Activated naive CD4-positive, alpha-beta T cell treated with anti-CD3 and anti-CD28 coated beads for 36 hours (primary cell): Measurements from ENCODE around the gene PDCD1LG2. TPM values are rescaled to one million over a fixed set of nuclear protein-coding genes. Genes with fewer than 3 reads are reported as not detected.
"Not testable (repeated sequence)": the region's sequence is repeated elsewhere in the genome, so short reads cannot be mapped to it uniquely, and the experiment has no call there.

ENCODE experiments used
- CTCF ChIA-PET: fragments of 350-600 bp; sonication (Branson Sonifier 250); formaldehyde crosslinking; loops from one replicate; lab custom pipeline; 2021; ENCODE audit warnings: antibody characterized with exemption; lab: Charles Lee
- DNase-seq: peaks from one replicate; pipeline ENCODE4 v3.0.0-alpha.2; 2020
- H3K27ac Mint-ChIP-seq: one replicate; pipeline ENCODE4 v1.8.0; 2021; ENCODE audit warnings: mild to moderate bottlenecking, mixed read lengths
- H3K27me3 Mint-ChIP-seq: one replicate; pipeline ENCODE4 v1.8.0; 2021; ENCODE audit warnings: low read depth, mixed read lengths
- H3K36me3 Mint-ChIP-seq: one replicate; pipeline ENCODE4 v1.8.0; 2021; ENCODE audit warnings: low read depth, mixed read lengths
- H3K4me1 Mint-ChIP-seq: one replicate; pipeline ENCODE4 v1.8.0; 2021; ENCODE audit warnings: low read depth, mixed read lengths
- H3K4me3 Mint-ChIP-seq: one replicate; pipeline ENCODE4 v1.8.0; 2021; ENCODE audit warnings: mild to moderate bottlenecking, moderate library complexity, mixed read lengths
- H3K9me3 Mint-ChIP-seq: one replicate; pipeline ENCODE4 v1.8.0; 2021; ENCODE audit warnings: mixed read lengths
- intact Hi-C: fragments of 100-400 bp; cut with micrococcal nuclease; formaldehyde crosslinking; loops from one replicate; pipeline ENCODE4 v1.15.1; 2023
- total RNA-seq, 2 experiments: library from RNA; stranded (reverse); gene quantifications; one replicate each; pipeline ENCODE4 v1.2.3, GENCODE V29; 2021

The PDCD1LG2 gene
- total RNA-seq = under 1 TPM in 1 of 2 experiments, not detected in 1; 0.10 TPM

DNA sequence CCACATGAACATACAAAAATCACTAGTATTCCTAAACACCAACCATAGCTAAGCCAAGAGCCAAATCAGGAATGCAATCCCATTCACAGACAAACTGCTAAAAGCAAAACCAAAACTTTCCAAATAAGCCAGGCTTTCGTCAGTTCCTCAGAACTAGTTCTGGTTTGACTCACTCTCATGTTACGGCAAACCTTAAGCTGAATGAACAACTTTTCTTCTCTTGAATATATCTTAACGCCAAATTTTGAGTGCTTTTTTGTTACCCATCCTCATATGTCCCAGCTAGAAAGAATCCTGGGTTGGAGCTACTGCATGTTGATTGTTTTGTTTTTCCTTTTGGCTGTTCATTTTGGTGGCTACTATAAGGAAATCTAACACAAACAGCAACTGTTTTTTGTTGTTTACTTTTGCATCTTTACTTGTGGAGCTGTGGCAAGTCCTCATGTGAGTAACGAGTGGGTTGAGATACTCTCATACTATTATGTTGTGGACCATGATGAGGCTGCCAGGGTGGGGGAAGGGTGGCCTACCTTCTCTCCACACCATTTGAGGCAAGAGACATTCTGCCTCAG is at the start of gene PDCD1LG2:
TSS of gene PDCD1LG2 (plus strand) at position 172 of the 572 bp plus-strand sequence. CDS start 12,016 bp downstream, outside the sequence.
- H3K4me3 Mint-ChIP-seq = peak within 1 kb of the TSS; percentile 27
- CTCF ChIA-PET = interaction anchor here (0.5 to 2.2 kb wide), 9 partner anchors 17 to 324 kb away, joined by 3 to 15 read pairs (median 5); partner anchors contain the start of genes CD274 and INSL6
- no peaks in the 10 kb centered on the region for H3K27me3 Mint-ChIP-seq
- H3K4me1 Mint-ChIP-seq = peaks cover 31% of the 10 kb centered on the region
- H3K9me3 Mint-ChIP-seq = no peaks in the 10 kb centered on the region
- no peaks in the 10 kb centered on the region for H3K36me3 Mint-ChIP-seq
- DNase-seq = peak; percentile 59
- H3K27ac Mint-ChIP-seq = peak within 1 kb of the TSS; percentile 54
- intact Hi-C loops = loop anchor here (1.0 to 5.0 kb wide), 9 partner anchors 8 to 332 kb away; no protein-coding TSS in a partner anchor

DNA sequence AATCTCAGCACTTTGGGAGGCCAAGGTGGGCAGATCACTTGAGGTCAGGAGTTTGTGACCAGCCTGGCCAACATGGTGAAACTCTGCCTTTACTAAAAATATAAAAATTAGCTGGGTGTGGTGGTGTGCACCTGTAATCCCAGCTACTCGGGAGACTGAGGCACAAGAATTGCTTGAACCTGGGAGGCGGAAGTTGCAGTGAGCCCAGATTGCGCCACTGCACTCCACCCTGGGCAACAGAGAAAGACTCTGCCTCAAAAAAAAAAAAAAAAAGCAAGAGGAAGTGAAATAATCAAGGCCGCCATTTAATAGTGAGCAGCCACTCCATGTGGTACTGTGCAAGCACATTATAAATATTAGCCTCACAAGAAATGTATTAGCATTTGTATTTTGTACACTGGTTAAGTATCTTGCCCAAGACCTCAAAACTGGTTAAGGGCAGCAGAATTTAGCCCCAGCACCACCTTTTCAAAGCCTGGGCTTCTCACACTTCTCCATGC is 45.5 kb upstream of the PDCD1LG2 start:
- H3K27me3 Mint-ChIP-seq, H3K27ac Mint-ChIP-seq, H3K9me3 Mint-ChIP-seq, intact Hi-C loops, DNase-seq, H3K4me3 Mint-ChIP-seq: not testable (repeated sequence)
- CTCF ChIA-PET = interaction anchor here (1.1 to 1.4 kb wide), 3 partner anchors 10 to 124 kb away, joined by 4 to 5 read pairs (median 4); partner anchors contain the start of gene CD274
- Mint-ChIP-seq H3K36me3 (peaks cover 60% of the 10 kb centered on the region), H3K4me1 (peaks cover 33% of the 10 kb centered on the region)

DNA sequence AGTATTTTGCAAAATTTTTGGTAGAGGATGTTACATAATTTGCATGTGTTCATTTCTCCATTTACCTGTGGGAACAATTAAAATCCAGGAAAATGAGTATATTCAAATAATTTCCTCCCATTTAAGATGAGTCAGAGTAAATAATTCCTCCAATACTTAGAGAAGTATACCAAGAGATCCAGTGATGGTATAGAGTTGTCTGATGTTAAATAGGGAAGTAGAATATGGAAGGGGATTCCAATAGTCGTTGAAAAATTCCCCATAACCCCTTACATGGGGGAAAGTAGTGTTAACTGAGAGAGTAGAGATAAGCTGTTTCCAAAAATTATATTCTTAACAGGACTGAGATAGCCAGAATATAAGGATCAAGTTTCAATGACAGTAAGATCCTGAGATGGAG is 44.3 kb upstream of the PDCD1LG2 start:
- H3K4me1 Mint-ChIP-seq = peaks cover 27% of the 10 kb centered on the region
- intact Hi-C loops = no loop called here
- H3K27ac Mint-ChIP-seq = no peak overlapping the region
- no peaks in the 10 kb centered on the region for H3K9me3 Mint-ChIP-seq
- H3K27me3 Mint-ChIP-seq = no peaks in the 10 kb centered on the region
- peaks cover 60% of the 10 kb centered on the region for H3K36me3 Mint-ChIP-seq
- CTCF ChIA-PET = no interaction called here
- no peak for DNase-seq
- no peak overlapping the region for H3K4me3 Mint-ChIP-seq

DNA sequence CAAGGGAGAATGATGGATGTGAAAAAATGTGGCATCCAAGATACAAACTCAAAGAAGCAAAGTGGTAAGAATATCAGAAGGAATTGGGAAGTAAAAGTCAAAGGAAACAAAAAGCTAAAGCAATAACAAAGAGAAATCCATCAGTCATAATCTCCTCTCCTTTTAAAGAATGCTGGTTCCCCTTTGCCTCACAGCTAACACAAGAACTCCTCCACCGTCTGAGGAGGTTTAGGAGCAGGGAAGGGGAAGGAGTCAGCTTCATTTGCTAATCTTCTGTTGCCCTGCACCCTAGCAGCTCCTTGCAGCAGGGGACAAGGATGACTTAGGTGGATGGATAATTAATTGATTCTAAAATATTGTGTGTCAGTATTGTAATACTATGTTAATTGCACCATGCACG is 43.6 kb upstream of the PDCD1LG2 start:
- no peak for DNase-seq
- peaks cover 60% of the 10 kb centered on the region for H3K36me3 Mint-ChIP-seq
- intact Hi-C loops = no loop called here
- no peak overlapping the region for H3K27ac Mint-ChIP-seq
- H3K27me3 Mint-ChIP-seq = no peaks in the 10 kb centered on the region
- H3K4me3 Mint-ChIP-seq = no peak overlapping the region
- no peaks in the 10 kb centered on the region for H3K9me3 Mint-ChIP-seq
- CTCF ChIA-PET = interaction anchor here (0.6 kb wide), 1 partner anchor 12 kb away, joined by 3 read pairs; no protein-coding TSS in a partner anchor
- peaks cover 25% of the 10 kb centered on the region for H3K4me1 Mint-ChIP-seq

DNA sequence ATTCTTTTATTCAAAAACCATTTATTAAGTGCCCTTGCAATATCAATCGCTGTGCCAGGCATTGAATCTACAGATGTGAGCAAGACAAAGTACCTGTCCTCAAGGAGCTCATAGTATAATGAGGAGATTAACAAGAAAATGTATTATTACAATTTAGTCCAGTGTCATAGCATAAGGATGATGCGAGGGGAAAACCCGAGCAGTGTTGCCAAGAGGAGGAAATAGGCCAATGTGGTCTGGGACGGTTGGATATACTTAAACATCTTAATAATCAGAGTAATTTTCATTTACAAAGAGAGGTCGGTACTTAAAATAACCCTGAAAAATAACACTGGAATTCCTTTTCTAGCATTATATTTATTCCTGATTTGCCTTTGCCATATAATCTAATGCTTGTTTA is 41.5 kb upstream of the PDCD1LG2 start:
- Mint-ChIP-seq H3K4me1 (peaks cover 22% of the 10 kb centered on the region), H3K36me3 (peaks cover 48% of the 10 kb centered on the region), H3K27me3 (no peaks in the 10 kb centered on the region), H3K4me3 (no peak overlapping the region), H3K9me3 (no peaks in the 10 kb centered on the region), H3K27ac (no peak overlapping the region)
- no peak for DNase-seq
- intact Hi-C loops = no loop called here
- CTCF ChIA-PET = no interaction called here

DNA sequence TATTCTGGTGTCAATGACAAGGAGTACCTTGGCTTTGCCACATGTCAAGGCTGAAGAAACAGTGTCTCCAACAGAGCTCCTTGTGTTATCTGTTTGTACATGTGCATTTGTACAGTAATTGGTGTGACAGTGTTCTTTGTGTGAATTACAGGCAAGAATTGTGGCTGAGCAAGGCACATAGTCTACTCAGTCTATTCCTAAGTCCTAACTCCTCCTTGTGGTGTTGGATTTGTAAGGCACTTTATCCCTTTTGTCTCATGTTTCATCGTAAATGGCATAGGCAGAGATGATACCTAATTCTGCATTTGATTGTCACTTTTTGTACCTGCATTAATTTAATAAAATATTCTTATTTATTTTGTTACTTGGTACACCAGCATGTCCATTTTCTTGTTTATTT is 40.2 kb upstream of the PDCD1LG2 start:
- peaks cover 18% of the 10 kb centered on the region for H3K4me1 Mint-ChIP-seq
- CTCF ChIA-PET = interaction anchor here (1.0 kb wide), 1 partner anchor 9 kb away, joined by 3 read pairs; no protein-coding TSS in a partner anchor
- no peak for DNase-seq
- intact Hi-C loops = no loop called here
- peaks cover 41% of the 10 kb centered on the region for H3K36me3 Mint-ChIP-seq
- peaks cover 2% of the 10 kb centered on the region for H3K9me3 Mint-ChIP-seq
- no peaks in the 10 kb centered on the region for H3K27me3 Mint-ChIP-seq
- no peak overlapping the region for H3K27ac Mint-ChIP-seq
- no peak overlapping the region for H3K4me3 Mint-ChIP-seq

DNA sequence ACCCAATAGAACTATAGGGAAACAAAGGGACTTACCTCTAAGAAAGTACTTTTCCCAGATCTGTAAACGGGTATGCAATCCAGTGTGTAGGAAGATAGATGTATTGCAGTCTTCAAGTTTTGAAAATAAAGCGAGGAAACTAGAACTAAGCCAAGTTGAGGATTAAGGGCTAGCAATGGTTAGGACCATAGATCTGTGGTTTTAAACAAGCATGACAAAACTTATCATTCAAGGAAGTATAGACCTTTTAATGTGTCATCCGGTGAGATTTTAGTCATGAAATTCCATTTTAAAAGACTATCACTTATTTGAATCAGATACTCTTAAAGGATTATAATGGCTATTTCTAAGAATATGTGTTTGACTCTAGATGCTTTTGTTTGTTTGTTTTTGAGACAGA is 39.5 kb upstream of the PDCD1LG2 start:
- Mint-ChIP-seq H3K9me3 (peaks cover 7% of the 10 kb centered on the region), H3K27ac (no peak overlapping the region), H3K36me3 (peaks cover 39% of the 10 kb centered on the region), H3K4me1 (peaks cover 16% of the 10 kb centered on the region), H3K27me3 (no peaks in the 10 kb centered on the region), H3K4me3 (no peak overlapping the region)
- no peak for DNase-seq
- intact Hi-C loops = no loop called here
- CTCF ChIA-PET = no interaction called here

DNA sequence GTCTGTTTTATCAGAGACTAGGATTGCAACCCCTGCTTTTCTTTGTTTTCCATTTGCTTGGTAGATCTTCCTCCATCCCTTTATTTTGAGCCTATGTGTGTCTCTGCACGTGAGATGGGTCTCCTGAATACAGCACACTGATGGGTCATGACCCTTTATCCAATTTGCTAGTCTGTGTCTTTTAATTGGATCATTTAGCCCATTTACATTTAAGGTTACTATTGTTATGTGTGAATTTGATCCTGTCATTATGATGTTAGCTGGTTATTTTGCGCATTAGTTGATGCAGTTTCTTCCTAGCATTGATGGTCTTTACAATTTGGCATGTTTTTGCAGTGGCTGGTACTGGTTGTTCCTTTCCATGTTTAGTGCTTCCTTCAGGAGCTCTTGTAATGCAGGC is 34.7 kb upstream of the PDCD1LG2 start:
- H3K9me3 Mint-ChIP-seq = peaks cover 15% of the 10 kb centered on the region
- peaks cover 13% of the 10 kb centered on the region for H3K4me1 Mint-ChIP-seq
- H3K36me3 Mint-ChIP-seq = peaks cover 16% of the 10 kb centered on the region
- H3K4me3 Mint-ChIP-seq, DNase-seq, H3K27ac Mint-ChIP-seq, intact Hi-C loops, CTCF ChIA-PET, H3K27me3 Mint-ChIP-seq: not testable (repeated sequence)

- Mint-ChIP-seq H3K27me3 (no peaks in the 10 kb centered on the region), H3K9me3 (peaks cover 15% of the 10 kb centered on the region), H3K27ac (no peak overlapping the region), H3K36me3 (peaks cover 11% of the 10 kb centered on the region), H3K4me1 (peaks cover 10% of the 10 kb centered on the region), H3K4me3 (no peak overlapping the region)
- peak; percentile 32 for DNase-seq
- intact Hi-C loops = no loop called here
- CTCF ChIA-PET = interaction anchor here (2.6 kb wide), 1 partner anchor 10 kb away, joined by 6 read pairs; no protein-coding TSS in a partner anchor
Observed at GRCh38 chr9:5478206-5478605, 32.1 kb upstream of the PDCD1LG2 start.

DNA sequence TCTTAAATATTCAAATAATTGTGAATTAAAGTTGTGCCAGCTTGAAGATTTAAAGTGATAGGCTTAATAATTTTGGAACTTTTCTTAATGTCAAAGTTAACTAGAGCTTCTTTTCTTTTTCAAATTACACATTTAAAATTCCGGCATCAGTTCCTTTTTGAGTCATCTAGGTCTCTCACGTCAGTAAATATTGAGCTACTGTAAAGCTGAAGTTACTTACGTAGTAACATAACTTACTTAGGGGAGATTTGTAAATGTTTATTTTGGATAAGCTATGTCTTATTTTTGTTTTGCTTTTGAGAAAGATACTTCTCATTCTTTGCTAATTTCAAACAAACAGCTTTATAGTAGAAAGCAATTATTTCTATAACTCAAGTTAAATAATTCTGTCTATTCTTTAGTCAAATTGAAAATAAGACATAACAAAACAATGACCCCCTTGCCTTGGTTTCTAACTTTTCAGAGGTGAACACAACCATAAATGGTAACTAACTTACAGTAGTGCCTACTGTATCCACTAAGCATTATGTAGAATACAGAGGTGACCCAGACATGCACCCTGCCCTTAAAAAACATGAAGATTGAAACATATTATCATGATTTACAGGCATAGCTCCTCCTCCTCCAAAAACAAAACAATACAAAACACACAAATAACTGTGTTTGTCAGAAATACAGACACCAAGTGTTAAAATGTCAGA is 30.2 kb upstream of the PDCD1LG2 start:
- H3K4me3 Mint-ChIP-seq = no peak overlapping the region
- DNase-seq = no peak
- H3K27ac Mint-ChIP-seq = no peak overlapping the region
- H3K9me3 Mint-ChIP-seq = peaks cover 12% of the 10 kb centered on the region
- peaks cover 10% of the 10 kb centered on the region for H3K4me1 Mint-ChIP-seq
- H3K27me3 Mint-ChIP-seq = no peaks in the 10 kb centered on the region
- peaks cover 7% of the 10 kb centered on the region for H3K36me3 Mint-ChIP-seq
- intact Hi-C loops = no loop called here
- CTCF ChIA-PET = interaction anchor here (1.7 to 2.6 kb wide), 2 partner anchors 9 to 110 kb away, joined by 5 to 6 read pairs; no protein-coding TSS in a partner anchor

DNA sequence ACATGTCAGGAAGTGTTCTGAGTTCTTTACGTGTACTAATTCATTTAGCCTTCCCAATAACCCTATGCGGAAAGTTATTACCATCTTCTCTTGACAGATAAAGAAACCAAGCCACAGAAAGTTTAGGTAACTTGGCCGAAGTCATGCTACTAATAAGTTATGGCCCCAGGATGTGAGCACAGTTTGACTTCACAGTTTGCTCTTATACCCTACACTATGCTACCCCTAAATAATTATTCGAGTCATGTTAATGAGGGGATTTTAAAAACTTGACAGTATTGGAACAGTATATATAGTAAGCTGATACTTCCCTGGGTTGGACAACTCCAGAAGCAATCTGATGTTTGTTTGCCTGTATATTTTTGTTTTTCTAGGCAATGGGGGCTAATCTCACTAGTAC is 29.4 kb upstream of the PDCD1LG2 start:
- no peaks in the 10 kb centered on the region for H3K27me3 Mint-ChIP-seq
- H3K9me3 Mint-ChIP-seq = peaks cover 8% of the 10 kb centered on the region
- no peak for DNase-seq
- H3K36me3 Mint-ChIP-seq = peaks cover 3% of the 10 kb centered on the region
- peaks cover 10% of the 10 kb centered on the region for H3K4me1 Mint-ChIP-seq
- CTCF ChIA-PET = no interaction called here
- no peak overlapping the region for H3K27ac Mint-ChIP-seq
- intact Hi-C loops = no loop called here
- H3K4me3 Mint-ChIP-seq = no peak overlapping the region

DNA sequence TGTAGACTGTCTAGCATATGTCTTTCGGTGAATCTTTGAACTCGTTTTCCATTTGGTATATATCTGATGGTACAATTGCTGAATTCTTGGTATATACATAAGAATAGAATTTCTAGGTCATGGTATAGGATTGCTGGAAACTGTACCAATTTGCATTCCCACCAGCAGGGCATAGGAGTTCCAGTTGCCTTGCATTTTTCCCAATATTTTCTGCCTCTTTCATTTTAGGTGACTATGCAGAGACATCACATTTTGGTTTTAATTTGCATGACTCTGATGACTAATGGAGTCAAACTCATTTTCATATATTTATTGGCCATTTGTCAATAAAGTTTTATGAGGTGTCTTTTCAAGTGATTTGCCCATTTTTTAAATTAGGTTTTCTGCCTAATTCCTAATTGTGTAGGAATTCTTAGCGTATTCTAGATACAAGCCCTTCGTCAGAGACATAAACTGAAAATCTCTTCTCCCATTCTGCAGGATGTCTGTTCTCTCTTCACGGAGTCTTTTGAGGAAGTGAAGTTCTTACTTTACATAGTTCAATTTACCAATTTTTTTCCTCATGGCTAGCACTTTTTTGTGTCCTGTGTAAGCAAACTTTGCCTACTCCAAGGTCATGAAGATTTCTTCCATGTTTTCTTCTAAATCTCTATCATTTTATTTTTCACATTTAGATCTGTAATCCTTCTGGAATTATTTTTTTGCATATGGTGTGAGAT is 28.9 kb upstream of the PDCD1LG2 start:
- CTCF ChIA-PET = interaction anchor here (1.1 kb wide), 1 partner anchor 40 kb away, joined by 3 read pairs; no protein-coding TSS in a partner anchor
- H3K9me3 Mint-ChIP-seq = peaks cover 3% of the 10 kb centered on the region

More for the DNA sequence above, 28.9 kb upstream of the PDCD1LG2 start:
- Mint-ChIP-seq H3K4me3 (no peak overlapping the region), H3K27ac (no peak overlapping the region), H3K27me3 (no peaks in the 10 kb centered on the region), H3K36me3 (no peaks in the 10 kb centered on the region), H3K4me1 (peaks cover 10% of the 10 kb centered on the region)
- intact Hi-C loops = no loop called here
- no peak for DNase-seq
